Erythroblast (primary cell): ENCODE measurements around the gene MAP3K20.

ENCODE experiments used
- GATA1 ChIP-seq: IDR thresholded peaks from 2 replicates; pipeline ENCODE4 v1.6.1; 2011; ENCODE audit warnings: low read depth, mild to moderate bottlenecking, control low read depth, low read length, moderate library complexity
- POLR2A ChIP-seq: IDR thresholded peaks from 2 replicates; pipeline ENCODE4 v1.6.1; 2011; ENCODE audit warnings: mild to moderate bottlenecking, low read length

DNA sequence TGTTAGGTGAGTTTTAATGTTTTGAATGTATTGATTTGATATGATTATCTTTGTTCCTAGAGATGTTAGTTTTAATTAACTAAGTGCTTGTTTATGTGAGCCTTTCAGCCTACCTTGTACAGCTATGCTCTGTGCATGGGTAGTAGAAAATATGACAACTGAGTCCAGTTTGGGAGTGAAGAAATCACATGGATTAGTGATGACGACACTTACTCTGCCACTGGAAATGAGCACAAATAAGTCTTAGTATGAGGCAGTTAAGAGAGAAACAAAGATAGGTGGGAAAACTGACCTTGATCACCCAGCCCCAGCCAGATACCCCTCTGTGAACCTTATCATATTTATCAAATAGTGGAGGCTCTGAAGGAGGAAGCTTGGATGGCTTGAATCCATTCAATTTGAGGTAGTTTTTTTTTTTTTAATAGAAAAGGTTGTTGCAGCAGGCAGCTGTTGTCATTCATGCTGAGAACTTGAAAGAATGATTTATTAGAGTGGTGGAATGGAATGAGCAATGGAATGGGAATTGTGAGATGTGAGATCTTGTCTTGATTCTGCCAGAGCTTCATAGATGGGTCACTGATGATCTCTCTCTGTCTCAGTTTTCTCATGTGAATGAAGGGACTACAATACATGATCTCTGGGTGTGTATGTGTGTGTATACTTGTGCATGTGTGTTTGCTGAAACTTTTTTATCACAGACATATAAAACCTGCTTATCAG lies 96.4 kb downstream of the MAP3K20 start:
- no peak for TF ChIP-seq POLR2A
- TF ChIP-seq GATA1 = no peak
